HCT116 (cell line): ENCODE data around the gene CCDC9B. TPM values are rescaled to one million over a fixed set of nuclear protein-coding genes. Genes with fewer than 3 reads are reported as not detected.

Source experiments
- ATAC-seq: fragments of 200-7000 bp; cut with Tn5 transposase; 2 replicates; pipeline ENCODE4 v1.9.1; 2020; ENCODE audit warnings: mild to moderate bottlenecking, moderate library complexity
- BruUV-seq: library from RNA; stranded (reverse); fragments of 400-500 nt; replicated peaks from 2 replicates; lab custom pipeline; 2021; lab: Mats Ljungman, UMichigan
- CTCF ChIA-PET: fragments of 300-600 bp; sonication (Branson Sonifier 250); formaldehyde crosslinking; loops from one replicate; lab custom pipeline; 2021; ENCODE audit warnings: antibody characterized with exemption; lab: Charles Lee
- POLR2A ChIA-PET: fragments of 300-600, 350-600 bp; sonication (Branson Sonifier 250); formaldehyde crosslinking; loops from one replicate; lab custom pipeline; 2021; ENCODE audit warnings: antibody characterized with exemption; lab: Charles Lee
- RAD21 ChIA-PET, 2 experiments: fragments of 300-600 bp; sonication (Branson Sonifier 250); formaldehyde crosslinking; loops; one replicate each; lab custom pipeline; 2023; ENCODE audit warnings: low total read pairs in 2 of 2; ENCODE audit not compliant: uncharacterized antibody in 2 of 2, unreplicated experiment in 2 of 2, low non-redundant PET in 1 of 2; lab: Charles Lee
- DNase-seq: peaks from one replicate; pipeline ENCODE4 v3.0.0-alpha.2; 2010; ENCODE audit warnings: low read depth, low spot score
- H2AFZ ChIP-seq: fragments of 200-600 bp; shearing (Covaris generic), sonication (generic); 2 replicates; pipeline ENCODE4 v1.6.1; 2017; ENCODE audit warnings: low read depth, mixed run types, mixed read lengths, antibody characterized with exemption, low read length; ENCODE audit not compliant: poor library complexity, severe bottlenecking
- H3K27ac ChIP-seq: 2 replicates; pipeline ENCODE4 v1.5.1; 2012; ENCODE audit warnings: low read depth, low read length
- H3K27me3 ChIP-seq: fragments of 200-600 bp; sonication (generic); 2 replicates; pipeline ENCODE4 v1.6.1; 2016; ENCODE audit warnings: mixed run types, low read length, mixed read lengths; ENCODE audit not compliant: insufficient read depth
- H3K36me3 ChIP-seq, 2 experiments: fragments of 200-500 bp in 1 of 2; fragments of 200-600 bp in 1 of 2; sonication (Bioruptor generic) in 1 of 2; sonication (generic) in 1 of 2; 2 replicates each; pipeline versions ENCODE4 v1.5.1 to v1.6.1; 2014 to 2016; ENCODE audit warnings: low read length in 2 of 2, inconsistent platforms in 1 of 2, mixed read lengths in 1 of 2, mixed run types in 1 of 2; ENCODE audit not compliant: insufficient read depth in 2 of 2, control insufficient read depth in 1 of 2
- H3K4me1 ChIP-seq, 2 experiments: fragments of 200-600 bp in 1 of 2; sonication (generic) in 1 of 2; 2 replicates each; pipeline versions ENCODE4 v1.5.1 to v1.6.1; 2012 to 2017; ENCODE audit warnings: low read length in 2 of 2, inconsistent platforms in 1 of 2, mild to moderate bottlenecking in 1 of 2, mixed read lengths in 1 of 2, mixed run types in 1 of 2, moderate library complexity in 1 of 2; ENCODE audit not compliant: insufficient read depth in 2 of 2, control insufficient read depth in 1 of 2
- H3K4me2 ChIP-seq: fragments of 200-600 bp; sonication (generic); 2 replicates; pipeline ENCODE4 v1.6.1; 2017; ENCODE audit warnings: mixed run types, low read length, mixed read lengths
- H3K4me3 ChIP-seq, 2 experiments: fragments of 200-600 bp in 1 of 2; sonication (generic) in 1 of 2; replicated peaks in 1 of 2; 2 replicates each; pipeline ENCODE4 v1.5.1; 2011 to 2016; ENCODE audit warnings: low read length in 2 of 2, control low read depth in 1 of 2, low read depth in 1 of 2, mild to moderate bottlenecking in 1 of 2, mixed read lengths in 1 of 2, mixed run types in 1 of 2
- H3K79me2 ChIP-seq: fragments of 200-600 bp; sonication (generic); 2 replicates; pipeline ENCODE4 v1.6.1; 2017; ENCODE audit warnings: mild to moderate bottlenecking, mixed run types, low read length, moderate library complexity, mixed read lengths; ENCODE audit not compliant: insufficient read depth
- H3K9ac ChIP-seq: fragments of 200-600 bp; sonication (generic); 2 replicates; pipeline ENCODE4 v1.6.1; 2016; ENCODE audit warnings: low read length, mixed read lengths
- H3K9me2 ChIP-seq: fragments of 200-600 bp; sonication (generic), shearing (Covaris generic); 2 replicates; pipeline ENCODE4 v1.6.1; 2017; ENCODE audit warnings: mixed run types, mild to moderate bottlenecking, moderate library complexity; ENCODE audit not compliant: insufficient read depth
- H3K9me3 ChIP-seq, 2 experiments: fragments of 200-500 bp in 1 of 2; fragments of 200-600 bp in 1 of 2; sonication (Bioruptor generic) in 1 of 2; sonication (generic) in 1 of 2; 2 replicates each; pipeline ENCODE4 v1.6.1; 2014 to 2017; ENCODE audit warnings: low read length in 2 of 2, mixed read lengths in 2 of 2, inconsistent platforms in 1 of 2, low read depth in 1 of 2, mild to moderate bottlenecking in 1 of 2, mixed run types in 1 of 2, moderate library complexity in 1 of 2; ENCODE audit not compliant: control insufficient read depth in 1 of 2, insufficient read depth in 1 of 2
- H4K20me1 ChIP-seq: fragments of 200-600 bp; sonication (generic), shearing (Covaris generic); 2 replicates; pipeline ENCODE4 v1.6.1; 2017; ENCODE audit warnings: mixed run types, mild to moderate bottlenecking, moderate library complexity; ENCODE audit not compliant: insufficient read depth
- CEBPB ChIP-seq: IDR thresholded peaks from 2 replicates; pipeline ENCODE4 v1.6.1; 2012; ENCODE audit warnings: low read depth
- intact Hi-C: fragments of 100-400 bp; cut with micrococcal nuclease; formaldehyde crosslinking; loops from 2 replicates; pipeline ENCODE4 v1.10.0; 2022
- total RNA-seq: library from RNA; stranded (reverse); gene quantifications from one replicate; pipeline ENCODE4 v1.2.1, GENCODE V29; 2021; ENCODE audit not compliant: unreplicated experiment
- TF ChIP-seq, protein P1 (sequence below): IDR thresholded peaks from 2 replicates; pipeline ENCODE4 v1.6.1; 2012; ENCODE audit warnings: low read depth

Gene CCDC9B
- total RNA-seq, 1 experiment from 2014 or later: 15.6 TPM

DNA sequence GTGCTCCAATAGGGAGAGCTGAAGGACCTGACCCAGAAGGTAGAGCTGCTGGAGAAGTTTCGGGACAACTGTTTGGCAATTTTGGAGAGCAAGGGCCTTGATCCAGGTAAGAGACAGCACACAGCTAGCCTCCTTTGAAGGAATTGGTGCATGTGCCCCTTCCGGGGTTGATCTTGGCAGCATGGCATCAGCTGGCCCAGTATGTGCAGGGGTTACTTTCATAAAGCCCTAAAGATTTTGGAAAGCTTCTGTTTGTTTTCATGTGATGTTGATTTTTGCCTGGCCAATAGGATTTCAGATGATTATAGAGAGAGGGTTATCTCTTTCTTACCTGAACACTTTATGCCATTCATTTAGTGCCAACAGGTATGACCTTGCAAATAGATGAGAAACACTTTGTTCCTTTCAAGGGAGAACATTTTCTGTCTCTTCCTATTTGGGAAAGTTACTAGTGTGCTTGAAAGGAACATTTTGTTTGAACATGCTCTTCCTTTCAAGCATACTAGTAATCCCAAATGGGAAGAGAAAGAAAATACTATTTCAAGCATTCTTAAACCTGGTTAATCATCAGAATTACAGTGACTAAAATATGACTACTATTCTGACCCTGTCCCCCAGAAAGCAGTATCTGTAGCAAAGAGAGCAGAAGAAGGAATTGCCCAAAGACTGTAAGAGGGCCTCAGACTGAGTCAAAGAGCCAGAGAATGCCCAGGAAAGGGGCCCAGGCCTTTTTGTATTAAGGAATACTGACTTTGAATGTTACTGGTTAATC, 49.3 kb upstream of the CCDC9B start:
- BruUV-seq: no TSS peak
- CTCF ChIA-PET: no interaction called here

More for the DNA sequence above, 49.3 kb upstream of the CCDC9B start:
- no peak for DNase-seq
- peaks cover 22% of the 10 kb centered on the region for H3K79me2 ChIP-seq
- RAD21 ChIA-PET: interaction anchor here in 1 of 2 experiments (0.5 kb wide), 1 partner anchor 1357 kb away, joined by 4 read pairs; no protein-coding TSS in a partner anchor
- TF ChIP-seq, protein P1, sequence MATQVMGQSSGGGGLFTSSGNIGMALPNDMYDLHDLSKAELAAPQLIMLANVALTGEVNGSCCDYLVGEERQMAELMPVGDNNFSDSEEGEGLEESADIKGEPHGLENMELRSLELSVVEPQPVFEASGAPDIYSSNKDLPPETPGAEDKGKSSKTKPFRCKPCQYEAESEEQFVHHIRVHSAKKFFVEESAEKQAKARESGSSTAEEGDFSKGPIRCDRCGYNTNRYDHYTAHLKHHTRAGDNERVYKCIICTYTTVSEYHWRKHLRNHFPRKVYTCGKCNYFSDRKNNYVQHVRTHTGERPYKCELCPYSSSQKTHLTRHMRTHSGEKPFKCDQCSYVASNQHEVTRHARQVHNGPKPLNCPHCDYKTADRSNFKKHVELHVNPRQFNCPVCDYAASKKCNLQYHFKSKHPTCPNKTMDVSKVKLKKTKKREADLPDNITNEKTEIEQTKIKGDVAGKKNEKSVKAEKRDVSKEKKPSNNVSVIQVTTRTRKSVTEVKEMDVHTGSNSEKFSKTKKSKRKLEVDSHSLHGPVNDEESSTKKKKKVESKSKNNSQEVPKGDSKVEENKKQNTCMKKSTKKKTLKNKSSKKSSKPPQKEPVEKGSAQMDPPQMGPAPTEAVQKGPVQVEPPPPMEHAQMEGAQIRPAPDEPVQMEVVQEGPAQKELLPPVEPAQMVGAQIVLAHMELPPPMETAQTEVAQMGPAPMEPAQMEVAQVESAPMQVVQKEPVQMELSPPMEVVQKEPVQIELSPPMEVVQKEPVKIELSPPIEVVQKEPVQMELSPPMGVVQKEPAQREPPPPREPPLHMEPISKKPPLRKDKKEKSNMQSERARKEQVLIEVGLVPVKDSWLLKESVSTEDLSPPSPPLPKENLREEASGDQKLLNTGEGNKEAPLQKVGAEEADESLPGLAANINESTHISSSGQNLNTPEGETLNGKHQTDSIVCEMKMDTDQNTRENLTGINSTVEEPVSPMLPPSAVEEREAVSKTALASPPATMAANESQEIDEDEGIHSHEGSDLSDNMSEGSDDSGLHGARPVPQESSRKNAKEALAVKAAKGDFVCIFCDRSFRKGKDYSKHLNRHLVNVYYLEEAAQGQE: no peak
- no peak for TF ChIP-seq CEBPB
- TF ChIP-seq, all 23 proteins: peak for 0
- Histone ChIP-seq H3K27me3 (no peaks in the 10 kb centered on the region), H3K4me2 (no peak overlapping the region), H3K4me3 (no peak overlapping the region), H4K20me1 (no peaks in the 10 kb centered on the region), H2AFZ (no peak overlapping the region), H3K9me3 (no peaks in the 10 kb centered on the region), H3K9ac (no peak overlapping the region), H3K9me2 (no peaks in the 10 kb centered on the region), H3K36me3 (peaks cover 59 to 70% of the 10 kb centered on the region in 2 experiments), H3K27ac (no peak overlapping the region), H3K4me1 (no peaks in the 10 kb centered on the region)
- POLR2A ChIA-PET: interaction anchor here (1.2 kb wide), 1 partner anchor 10 kb away, joined by 4 read pairs; no protein-coding TSS in a partner anchor
- ATAC-seq: no peak
- intact Hi-C loops: no loop called here
